Gastroesophageal sphincter (tissue), 4 donors: ENCODE results near the gene HDGFL2. TPM values are rescaled to one million over a fixed set of nuclear protein-coding genes. Genes with fewer than 3 reads are reported as not detected.

Experiments
- ATAC-seq: fragments of 150-250 bp; one replicate; pipeline ENCODE4 v1.9.1; 2016; ENCODE audit warnings: mild to moderate bottlenecking, moderate library complexity
- H3K27ac ChIP-seq, 4 donors: fragments of 200-600 bp; sonication (generic) in 3 of 4; 1 replicate in 3 of 4; 2 replicates in 1 of 4; pipeline ENCODE4 v1.5.1; 2016 to 2019
- H3K27me3 ChIP-seq: fragments of 200-600 bp; sonication (generic); one replicate; pipeline ENCODE4 v1.5.1; 2019
- H3K36me3 ChIP-seq, 2 donors: fragments of 200-600 bp; sonication (generic); one replicate each; pipeline ENCODE4 v1.5.1; 2019; ENCODE audit warnings: control low read depth in 1 of 2
- H3K4me1 ChIP-seq, 3 donors: fragments of 200-600 bp; sonication (generic); 1 replicate in 2 of 3; 2 replicates in 1 of 3; pipeline ENCODE4 v1.5.1; 2016 to 2019; ENCODE audit warnings: control low read depth in 2 of 3
- H3K4me3 ChIP-seq, 2 donors: fragments of 200-600 bp; sonication (generic); one replicate each; pipeline ENCODE4 v1.5.1; 2019; ENCODE audit warnings: mild to moderate bottlenecking in 1 of 2, moderate library complexity in 1 of 2
- H3K9me3 ChIP-seq, 3 donors: fragments of 200-600 bp; sonication (generic); one replicate each; pipeline ENCODE4 v1.5.1; 2017 to 2019; ENCODE audit warnings: control low read depth in 2 of 3
- CTCF ChIP-seq, 4 experiments: fragments of 200-600 bp in 2 of 4; fragments of 450-650 bp in 2 of 4; sonication (generic) in 1 of 4; IDR thresholded peaks; one replicate each; pipeline ENCODE4 v1.5.1; 2017 to 2019; ENCODE audit warnings: antibody characterized with exemption in 4 of 4, mild to moderate bottlenecking in 2 of 4, moderate library complexity in 2 of 4
- EP300 ChIP-seq: sonication (generic); formaldehyde crosslinking; IDR thresholded peaks from one replicate; pipeline ENCODE4 v1.6.1; 2017; ENCODE audit warnings: antibody characterized with exemption, mild to moderate bottlenecking
- POLR2A ChIP-seq, 2 donors: fragments of 450-650 bp; IDR thresholded peaks; one replicate each; pipeline ENCODE4 v1.6.1; 2017; ENCODE audit warnings: antibody characterized with exemption in 2 of 2, mild to moderate bottlenecking in 2 of 2, moderate library complexity in 1 of 2
- POLR2AphosphoS5 ChIP-seq: sonication (generic); formaldehyde crosslinking; IDR thresholded peaks from one replicate; pipeline ENCODE4 v1.6.1; 2017; ENCODE audit warnings: antibody characterized with exemption
- WGBS, 2 donors: methylation state at CpG; one replicate each; pipeline ENCODE4 v1.1.5; 2018; ENCODE audit warnings: low coverage in 1 of 2; 5-methylcytosine and 5-hydroxymethylcytosine counted together
- total RNA-seq, 4 donors: library from RNA; depleted of rRNA; stranded (reverse); fragments of >200 nt; gene quantifications; one replicate each; pipeline ENCODE4 v1.1.0, GENCODE V29; 2016

Gene HDGFL2
- total RNA-seq, 4 donors from 2014 or later: 33.3 to 49.5 (median 36.2) TPM

- Histone ChIP-seq H3K4me1 (peaks cover 0 to 63% (median 0%) of the 10 kb centered on the region in 3 donors), H3K27me3 (no peaks in the 10 kb centered on the region), H3K36me3 (peaks cover 0 to 86% of the 10 kb centered on the region in 2 donors), H3K9me3 (no peaks in the 10 kb centered on the region), H3K27ac (peak overlapping the region in 3 of 4 donors; percentile 47 to 59 (median 53)), H3K4me3 (no peak overlapping the region)
- WGBS, 2 donors: 64% methylated on average over 6 of the region's 17 CpGs; no CpG with 5 or more reads in 1 of the 2 donors
- ATAC-seq: no peak
- no peak for TF ChIP-seq POLR2A (IDR thresholded peaks at IDR 0.05)
- no peak for TF ChIP-seq CTCF (IDR thresholded peaks at IDR 0.05)
- TF ChIP-seq POLR2AphosphoS5: no peak
- no peak for TF ChIP-seq EP300
Measured at GRCh38 chr19:4506449-4507149, 34.5 kb downstream of the HDGFL2 start.

- Histone ChIP-seq H3K4me1 (peaks cover 0 to 58% (median 0%) of the 10 kb centered on the region in 3 donors), H3K27ac (peak overlapping the region in 3 of 4 donors; percentile 47 to 59 (median 53)), H3K4me3 (no peak overlapping the region), H3K36me3 (peaks cover 0 to 86% of the 10 kb centered on the region in 2 donors), H3K27me3 (no peaks in the 10 kb centered on the region), H3K9me3 (no peaks in the 10 kb centered on the region)
- ATAC-seq: no peak
- no CpG with 5 or more reads among the region's 12 CpGs for WGBS, 2 donors
- TF ChIP-seq CTCF (IDR thresholded peaks at IDR 0.05): no peak
- no peak for TF ChIP-seq POLR2AphosphoS5
- TF ChIP-seq POLR2A (IDR thresholded peaks at IDR 0.05): no peak
- TF ChIP-seq EP300: no peak
Measured at GRCh38 chr19:4507150-4507452, 35.0 kb downstream of the HDGFL2 start.

- 54 to 84% methylated on average over 5 to 6 of the region's 17 CpGs for WGBS, 2 donors
- Histone ChIP-seq H3K27me3 (no peaks in the 10 kb centered on the region), H3K4me1 (peaks cover 0 to 52% (median 0%) of the 10 kb centered on the region in 3 donors), H3K36me3 (peaks cover 0 to 84% of the 10 kb centered on the region in 2 donors), H3K4me3 (no peak overlapping the region), H3K27ac (peak overlapping the region in 3 of 4 donors; percentile 47 to 59 (median 53)), H3K9me3 (no peaks in the 10 kb centered on the region)
- TF ChIP-seq CTCF (IDR thresholded peaks at IDR 0.05) (no peak), POLR2AphosphoS5 (no peak), POLR2A (IDR thresholded peaks at IDR 0.05) (no peak)
- ATAC-seq: no peak
Measured at GRCh38 chr19:4507804-4508203, 35.7 kb downstream of the HDGFL2 start.

- TF ChIP-seq CTCF (IDR thresholded peaks at IDR 0.05) (no peak), EP300 (no peak), POLR2AphosphoS5 (no peak), POLR2A (IDR thresholded peaks at IDR 0.05) (no peak)
- H3K36me3 ChIP-seq: peaks cover 0 to 83% of the 10 kb centered on the region in 2 donors
- H3K4me3 ChIP-seq: no peak overlapping the region
- ATAC-seq: no peak
- no peaks in the 10 kb centered on the region for H3K9me3 ChIP-seq
- WGBS, 2 donors: 89% methylated on average over 8 of the region's 21 CpGs; no CpG with 5 or more reads in 1 of the 2 donors
- peaks cover 0 to 45% (median 0%) of the 10 kb centered on the region in 3 donors for H3K4me1 ChIP-seq
- no peaks in the 10 kb centered on the region for H3K27me3 ChIP-seq
- H3K27ac ChIP-seq: peak overlapping the region in 3 of 4 donors; percentile 38 to 59 (median 43)
Measured at GRCh38 chr19:4508698-4509097, 36.6 kb downstream of the HDGFL2 start.
